GM12878 (cell line): ENCODE data around the gene ZNF689.
A peak's percentile ranks its signal among the peaks of the same experiment; 100 is the strongest.

ENCODE experiments used
- CHD1 ChIP-seq: IDR thresholded peaks from 2 replicates; pipeline ENCODE4 v1.6.1; 2012; ENCODE audit warnings: low read depth, low read length, improper control_type of control experiment
- CREB1 ChIP-seq: IDR thresholded peaks from 2 replicates; pipeline ENCODE4 v1.6.1; 2012; ENCODE audit warnings: low read depth, mild to moderate bottlenecking, inconsistent platforms
- EP300 ChIP-seq, 2 experiments: fragments of 150-350 bp in 1 of 2; IDR thresholded peaks; 2 replicates each; pipeline ENCODE4 v1.6.1; 2011 to 2012; ENCODE audit warnings: low read depth in 2 of 2, low read length in 2 of 2, borderline replicate concordance in 1 of 2, improper control_type of control experiment in 1 of 2, inconsistent platforms in 1 of 2; ENCODE audit not compliant: control insufficient read depth in 1 of 2
- FOS ChIP-seq: IDR thresholded peaks from 3 replicates; pipeline ENCODE4 v1.6.1; 2011; ENCODE audit warnings: borderline replicate concordance; ENCODE audit not compliant: insufficient read length; ENCODE audit errors: extremely low read depth
- POLR2A ChIP-seq: IDR thresholded peaks from 2 replicates; pipeline ENCODE4 v1.6.1; 2011; ENCODE audit warnings: low read depth, mild to moderate bottlenecking, low read length
- POLR2AphosphoS2 ChIP-seq: IDR thresholded peaks from 2 replicates; pipeline ENCODE4 v1.6.1; 2011; ENCODE audit warnings: low read depth, mild to moderate bottlenecking, low read length, improper control_type of control experiment, moderate library complexity
- ZBED1 ChIP-seq: IDR thresholded peaks from 2 replicates; pipeline ENCODE4 v1.6.1; 2016; ENCODE audit warnings: borderline replicate concordance
- ZZZ3 ChIP-seq: IDR thresholded peaks from 2 replicates; pipeline ENCODE4 v1.6.1; 2011; ENCODE audit warnings: low read depth; ENCODE audit not compliant: control insufficient read depth, insufficient read length
- TF ChIP-seq, protein P1 (sequence below), 3 experiments: IDR thresholded peaks in 2 of 3; conservative IDR thresholded peaks in 1 of 3; 2 replicates each; pipeline ENCODE4 v1.5.1; 2011; ENCODE audit warnings: low read depth in 3 of 3, low read length in 3 of 3, mild to moderate bottlenecking in 3 of 3, control low read depth in 2 of 3, moderate library complexity in 2 of 3, inconsistent platforms in 1 of 3, mixed read lengths in 1 of 3; ENCODE audit not compliant: control insufficient read depth in 2 of 3, insufficient read depth in 1 of 3; ENCODE audit errors: extremely low read depth in 1 of 3

DNA sequence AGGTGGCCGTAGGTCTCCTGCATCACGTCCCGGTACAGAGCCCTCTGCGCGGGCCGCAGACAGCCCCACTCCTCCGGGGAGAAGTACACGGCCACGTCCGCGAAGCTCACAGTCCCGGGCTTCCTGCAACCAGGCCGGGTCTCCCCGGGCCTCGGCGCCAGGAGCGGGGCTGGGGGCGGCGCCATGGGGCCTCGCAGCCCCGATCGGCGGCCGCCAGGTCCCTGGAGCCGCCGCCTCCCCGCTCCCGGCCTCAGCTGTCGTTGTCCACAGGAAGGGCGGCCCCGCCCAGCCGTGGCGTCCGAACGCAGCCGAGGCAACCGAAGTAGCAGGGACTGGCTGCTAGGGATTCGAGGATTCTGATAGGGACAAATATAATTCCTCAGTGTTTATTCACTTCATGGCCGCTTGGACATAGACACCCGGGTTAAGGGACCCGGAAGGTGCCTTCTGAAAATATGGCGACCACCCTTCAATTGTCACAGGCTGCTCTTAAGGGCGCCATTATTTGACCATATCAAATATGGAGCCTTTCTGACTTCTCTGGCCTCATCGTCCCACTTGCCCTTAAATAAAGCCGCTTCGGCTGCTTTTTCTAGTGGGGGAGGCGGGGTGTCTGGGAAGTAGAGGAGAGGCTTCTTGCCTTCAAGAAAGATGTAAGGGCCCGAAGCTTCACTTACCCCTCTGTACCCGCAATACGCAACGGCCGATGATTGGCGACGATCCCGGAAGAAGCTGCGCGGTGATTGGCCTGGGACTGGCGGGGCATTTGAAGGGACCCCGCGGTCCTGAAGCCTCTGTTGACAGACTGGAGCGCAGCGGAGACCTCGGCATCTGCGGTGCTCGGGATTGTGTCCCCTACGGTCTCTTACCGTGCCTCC lies 38.5 kb downstream of the ZNF689 start, which contains the start of gene ZNF688:
- TF ChIP-seq, protein P1, sequence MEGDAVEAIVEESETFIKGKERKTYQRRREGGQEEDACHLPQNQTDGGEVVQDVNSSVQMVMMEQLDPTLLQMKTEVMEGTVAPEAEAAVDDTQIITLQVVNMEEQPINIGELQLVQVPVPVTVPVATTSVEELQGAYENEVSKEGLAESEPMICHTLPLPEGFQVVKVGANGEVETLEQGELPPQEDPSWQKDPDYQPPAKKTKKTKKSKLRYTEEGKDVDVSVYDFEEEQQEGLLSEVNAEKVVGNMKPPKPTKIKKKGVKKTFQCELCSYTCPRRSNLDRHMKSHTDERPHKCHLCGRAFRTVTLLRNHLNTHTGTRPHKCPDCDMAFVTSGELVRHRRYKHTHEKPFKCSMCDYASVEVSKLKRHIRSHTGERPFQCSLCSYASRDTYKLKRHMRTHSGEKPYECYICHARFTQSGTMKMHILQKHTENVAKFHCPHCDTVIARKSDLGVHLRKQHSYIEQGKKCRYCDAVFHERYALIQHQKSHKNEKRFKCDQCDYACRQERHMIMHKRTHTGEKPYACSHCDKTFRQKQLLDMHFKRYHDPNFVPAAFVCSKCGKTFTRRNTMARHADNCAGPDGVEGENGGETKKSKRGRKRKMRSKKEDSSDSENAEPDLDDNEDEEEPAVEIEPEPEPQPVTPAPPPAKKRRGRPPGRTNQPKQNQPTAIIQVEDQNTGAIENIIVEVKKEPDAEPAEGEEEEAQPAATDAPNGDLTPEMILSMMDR (IDR thresholded peaks at IDR 0.05 in 2 of 3, conservative IDR thresholded peaks at IDR 0.05 in 1 of 3; ENCODE audit: control insufficient read depth in 2 of 3, extremely low read depth in 1 of 3, insufficient read depth in 1 of 3, low read depth in 3 of 3, low read length in 3 of 3), result 0 out of 6 replicates have a peak, but pooled peaks of 1 of the 3 experiments have one; percentile 3
- peak; percentile 92 for TF ChIP-seq CREB1
- TF ChIP-seq POLR2A, result peak; percentile 67
- peak; percentile 45 for TF ChIP-seq FOS
- 0 out of 2 replicates have a peak, but pooled peaks have one; percentile 29 for TF ChIP-seq POLR2AphosphoS2
- TF ChIP-seq ZBED1, result no peak
- no peak for TF ChIP-seq EP300 (IDR thresholded peaks at IDR 0.05; ENCODE audit: borderline replicate concordance in 1 of 2, control insufficient read depth in 1 of 2, low read depth in 2 of 2, low read length in 2 of 2)
- TF ChIP-seq ZZZ3, result no peak
- TF ChIP-seq CHD1, result peak; percentile 64; the same call in 1 of the 2 replicates
